ENCODE results near the gene GMIP. TPM values are rescaled to one million over a fixed set of nuclear protein-coding genes. Genes with fewer than 3 reads are reported as not detected.
A peak's percentile ranks its signal among the peaks of the same experiment; 100 is the strongest.
"Not testable (repeated sequence)": the region's sequence is repeated elsewhere in the genome, so short reads cannot be mapped to it uniquely, and the experiment has no call there.

GMIP gene
- polyA plus RNA-seq, 1 donor from 2014 or later = 72.4 TPM

DNA sequence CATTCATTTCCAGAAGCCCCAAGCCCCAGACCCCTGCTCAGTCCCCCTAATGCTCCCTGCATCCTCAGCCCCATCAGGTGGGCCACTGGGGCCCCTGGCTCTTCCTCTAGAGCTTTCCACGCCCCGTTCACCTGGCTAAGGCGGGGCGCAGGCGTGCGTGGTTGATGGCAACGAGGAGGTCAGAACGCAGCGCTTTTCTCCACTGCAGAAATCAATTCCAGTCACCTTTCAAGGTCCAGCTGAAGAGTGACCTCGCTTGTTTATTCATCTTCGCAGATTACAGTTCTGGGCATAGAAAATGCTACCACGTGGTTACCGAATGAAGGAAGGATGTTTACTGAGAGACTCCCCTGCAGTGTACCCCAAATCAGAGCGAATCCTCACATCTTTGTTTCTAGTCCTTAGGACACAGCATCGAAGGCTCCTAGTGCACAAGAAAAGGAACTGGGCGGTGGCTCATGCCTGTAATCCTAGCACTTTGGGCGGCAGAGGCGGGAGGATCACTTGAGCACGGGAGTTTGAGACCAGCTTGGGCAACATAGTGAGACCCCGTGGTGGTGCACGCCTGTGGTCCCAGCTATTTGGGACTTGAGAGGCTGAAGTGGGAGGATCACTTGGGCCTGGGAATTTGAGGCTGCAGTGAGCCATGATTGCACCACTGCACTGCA lies 24.1 kb downstream of the GMIP start:
- H3K9me3 Mint-ChIP-seq = no peaks in the 10 kb centered on the region
- no peaks in the 10 kb centered on the region for H3K27me3 Mint-ChIP-seq
- peak overlapping the region; percentile 66 to 98 (median 96) for H3K27ac Mint-ChIP-seq
- no peaks in the 10 kb centered on the region for H3K36me3 Mint-ChIP-seq
- H3K4me3 Mint-ChIP-seq = peak overlapping the region in 3 of 4 donors; percentile 68 to 92 (median 90)
- peaks cover 7 to 15% (median 12%) of the 10 kb centered on the region in 3 donors for H3K4me1 Mint-ChIP-seq

DNA sequence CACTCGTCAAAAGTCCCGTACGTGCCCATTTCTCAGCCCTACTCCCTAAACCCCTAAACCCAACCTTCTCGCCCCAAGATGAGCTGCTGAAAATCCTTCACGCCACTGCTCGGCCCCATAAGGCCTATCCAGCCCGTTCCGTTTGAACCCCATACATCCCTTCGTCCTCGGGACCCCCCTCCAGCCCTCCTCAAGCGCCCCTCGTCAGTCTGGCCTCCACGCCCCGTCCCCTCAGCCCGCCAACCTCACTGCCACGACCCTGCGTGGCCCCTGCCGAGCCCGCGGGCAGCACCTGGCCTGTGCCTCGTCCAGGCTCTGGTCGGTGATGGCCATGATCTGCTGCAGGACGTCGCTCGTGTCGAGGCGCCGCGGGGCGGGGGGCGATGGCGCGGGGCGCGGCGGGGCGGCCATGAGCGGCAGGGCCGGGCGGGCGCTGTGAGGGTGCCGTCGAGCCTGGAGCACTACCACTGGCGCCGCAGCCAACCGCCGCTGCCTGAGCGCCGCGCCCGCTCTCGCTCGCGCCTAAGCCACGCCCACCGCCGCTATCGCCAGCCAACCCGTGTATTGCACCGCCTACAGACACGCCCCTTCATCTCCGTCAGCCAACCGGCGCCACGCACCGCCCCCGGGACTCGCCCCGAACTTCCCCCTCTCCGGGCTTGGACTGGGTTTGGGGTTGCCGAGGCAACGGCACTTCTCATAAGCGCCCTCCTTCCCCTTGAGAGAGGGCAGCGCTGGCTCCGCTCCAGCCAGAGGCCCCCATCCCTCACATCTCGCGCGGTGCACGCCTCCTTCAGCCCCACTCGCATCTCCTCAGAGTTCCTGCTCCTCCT lies 25.0 kb downstream of the GMIP start, which contains the start of gene PBX4:
TSS of gene PBX4 (minus strand) at position 469 of the 833 bp plus-strand sequence. CDS start at position 411, 58 bp downstream.
- no peaks in the 10 kb centered on the region for H3K9me3 Mint-ChIP-seq
- H3K36me3 Mint-ChIP-seq = no peaks in the 10 kb centered on the region
- peaks cover 7 to 15% (median 14%) of the 10 kb centered on the region in 3 donors for H3K4me1 Mint-ChIP-seq

DNA sequence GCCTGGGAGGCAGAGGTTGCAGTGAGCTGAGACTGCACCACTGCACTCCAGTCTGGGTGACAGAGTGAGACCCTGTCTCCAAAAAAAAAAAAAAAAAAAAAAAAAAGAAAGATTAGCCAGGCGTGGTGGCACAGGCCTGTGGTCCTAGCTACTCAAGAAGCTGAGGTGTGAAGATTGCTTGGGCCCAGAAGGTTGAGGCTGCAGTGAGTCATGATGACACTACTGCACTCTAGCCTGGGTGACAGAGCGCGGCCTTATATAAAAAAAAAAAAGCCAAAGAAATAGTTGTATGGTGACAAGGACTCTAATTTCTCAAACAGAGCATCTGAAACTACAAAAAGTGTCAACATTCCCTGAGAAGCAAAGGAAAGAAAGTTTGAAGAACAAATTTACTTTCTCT lies 28.4 kb downstream of the GMIP start:
- Mint-ChIP-seq H3K36me3 (no peaks in the 10 kb centered on the region), H3K27ac (no peak overlapping the region), H3K4me3 (peak overlapping the region in 3 of 4 donors; percentile 7 to 81 (median 12)), H3K9me3 (no peaks in the 10 kb centered on the region), H3K27me3 (no peaks in the 10 kb centered on the region), H3K4me1 (peaks cover 7 to 18% (median 14%) of the 10 kb centered on the region in 3 donors)

More for the DNA sequence above, 25.0 kb downstream of the GMIP start, which contains the start of gene PBX4:
- Mint-ChIP-seq H3K4me3 (peak within 1 kb of the TSS; percentile 77 to 92 (median 86)), H3K27me3 (no peaks in the 10 kb centered on the region), H3K27ac (peak within 1 kb of the TSS; percentile 66 to 98 (median 96))

DNA sequence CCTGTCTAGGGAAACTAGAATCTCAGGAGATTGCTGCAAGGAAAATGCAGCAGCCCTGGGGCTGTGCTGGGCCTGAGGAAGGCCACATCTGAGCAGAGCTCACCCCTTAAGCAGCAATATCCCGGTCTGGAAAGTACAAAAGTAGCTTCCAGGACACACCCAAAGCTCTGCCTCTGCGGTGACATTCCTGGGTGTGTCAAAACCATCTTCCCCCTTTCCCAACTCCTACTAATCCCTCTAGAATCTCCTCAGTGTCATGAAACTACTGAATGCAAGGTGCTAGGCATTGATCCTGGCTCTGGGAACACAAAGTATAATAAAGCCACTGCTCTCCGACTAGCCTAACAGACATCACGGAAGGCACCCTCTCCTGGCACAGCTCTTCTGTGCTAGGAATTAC lies 30.0 kb downstream of the GMIP start:
- peak overlapping the region in 1 of 4 donors; percentile 35 for H3K4me3 Mint-ChIP-seq
- no peaks in the 10 kb centered on the region for H3K9me3 Mint-ChIP-seq
- H3K36me3 Mint-ChIP-seq = no peaks in the 10 kb centered on the region
- H3K4me1 Mint-ChIP-seq = peaks cover 3 to 14% (median 6%) of the 10 kb centered on the region in 3 donors
- peak overlapping the region in 1 of 3 donors; percentile 39 for H3K27ac Mint-ChIP-seq
- H3K27me3 Mint-ChIP-seq = no peaks in the 10 kb centered on the region

DNA sequence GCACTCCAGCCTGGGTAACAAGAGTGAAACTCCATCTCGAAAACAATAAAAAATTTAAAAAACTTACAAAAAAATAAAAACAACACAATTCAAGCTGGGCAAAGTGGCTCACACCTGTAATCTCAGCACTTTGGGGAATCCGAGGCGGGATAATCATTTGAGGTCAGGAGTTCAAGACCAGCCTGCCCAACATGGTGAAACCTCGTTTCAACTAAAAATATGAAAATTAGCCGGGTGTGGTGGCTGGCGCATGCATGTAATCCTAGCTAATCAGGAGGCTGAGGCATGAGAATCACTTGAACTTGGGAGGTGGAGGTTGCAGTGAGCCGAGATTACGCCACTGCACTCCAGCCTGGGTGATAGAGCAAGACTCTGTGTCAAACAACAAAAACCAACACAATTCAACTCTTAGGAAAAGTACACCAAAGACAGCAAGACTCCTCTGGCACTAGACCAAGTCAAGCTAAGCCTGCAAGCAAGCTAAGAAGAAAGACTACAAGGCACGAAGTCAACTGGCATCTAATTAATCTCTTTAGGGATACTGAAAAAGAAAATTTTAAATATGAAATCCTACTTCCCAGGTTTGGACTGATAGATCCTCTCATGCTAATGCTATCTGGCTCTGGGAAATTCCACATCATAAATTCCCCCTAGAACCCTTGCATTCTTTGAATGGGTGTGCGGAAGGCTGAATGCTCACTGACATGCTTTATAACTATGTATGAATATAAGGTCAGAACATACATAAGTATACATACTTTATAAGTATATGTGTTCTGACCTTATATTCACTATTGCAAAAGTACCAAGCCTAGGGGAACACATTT lies 32.9 kb downstream of the GMIP start:
- Mint-ChIP-seq H3K4me3 (no peak overlapping the region), H3K36me3 (no peaks in the 10 kb centered on the region), H3K27ac (no peak overlapping the region), H3K27me3 (no peaks in the 10 kb centered on the region), H3K9me3 (no peaks in the 10 kb centered on the region), H3K4me1 (peaks cover 0 to 11% (median 2%) of the 10 kb centered on the region in 3 donors)

DNA sequence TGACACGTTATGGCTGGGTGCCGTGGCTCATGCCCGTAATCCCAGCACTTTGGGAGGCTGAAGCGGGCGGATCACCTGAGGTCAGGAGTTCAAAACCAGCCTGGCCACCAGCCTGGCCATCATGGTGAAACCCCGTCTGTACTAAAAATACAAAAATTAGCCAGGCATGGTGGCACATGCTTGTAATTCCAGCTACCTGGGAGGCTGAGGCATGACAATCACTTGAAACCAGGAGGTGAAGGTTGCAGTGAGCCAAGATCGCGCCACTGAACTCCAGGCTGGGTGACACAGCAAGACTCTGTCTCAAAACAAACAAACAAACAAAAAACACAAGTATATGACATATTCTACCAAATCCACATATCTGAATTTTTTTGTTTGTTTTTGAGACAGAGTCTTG lies 36.8 kb downstream of the GMIP start:
- H3K36me3 Mint-ChIP-seq, H3K4me1 Mint-ChIP-seq, H3K27me3 Mint-ChIP-seq, H3K9me3 Mint-ChIP-seq: not testable (repeated sequence)
- Mint-ChIP-seq H3K27ac (peak overlapping the region in 1 of 3 donors; percentile 59), H3K4me3 (peak overlapping the region in 1 of 4 donors; percentile 48)

DNA sequence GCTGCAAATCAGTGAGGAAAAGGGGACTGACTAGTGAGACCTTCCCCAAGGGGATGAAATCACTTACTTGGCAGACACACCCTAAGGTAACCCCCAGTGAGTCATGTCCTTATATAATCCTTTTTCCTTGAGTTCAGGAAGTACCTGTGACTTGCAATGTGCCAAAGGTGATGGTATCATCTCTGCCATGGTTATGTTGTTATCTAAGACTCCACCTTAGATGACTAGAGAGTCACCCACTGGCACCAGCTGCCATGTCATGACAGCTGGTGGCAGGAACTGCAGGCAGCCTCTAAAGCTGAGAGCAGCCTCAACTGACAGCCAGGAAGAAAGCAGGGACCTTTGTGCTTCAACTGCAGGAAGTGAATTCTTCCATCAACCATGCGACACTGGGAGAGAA lies 37.4 kb downstream of the GMIP start:
- no peak overlapping the region for H3K4me3 Mint-ChIP-seq

DNA sequence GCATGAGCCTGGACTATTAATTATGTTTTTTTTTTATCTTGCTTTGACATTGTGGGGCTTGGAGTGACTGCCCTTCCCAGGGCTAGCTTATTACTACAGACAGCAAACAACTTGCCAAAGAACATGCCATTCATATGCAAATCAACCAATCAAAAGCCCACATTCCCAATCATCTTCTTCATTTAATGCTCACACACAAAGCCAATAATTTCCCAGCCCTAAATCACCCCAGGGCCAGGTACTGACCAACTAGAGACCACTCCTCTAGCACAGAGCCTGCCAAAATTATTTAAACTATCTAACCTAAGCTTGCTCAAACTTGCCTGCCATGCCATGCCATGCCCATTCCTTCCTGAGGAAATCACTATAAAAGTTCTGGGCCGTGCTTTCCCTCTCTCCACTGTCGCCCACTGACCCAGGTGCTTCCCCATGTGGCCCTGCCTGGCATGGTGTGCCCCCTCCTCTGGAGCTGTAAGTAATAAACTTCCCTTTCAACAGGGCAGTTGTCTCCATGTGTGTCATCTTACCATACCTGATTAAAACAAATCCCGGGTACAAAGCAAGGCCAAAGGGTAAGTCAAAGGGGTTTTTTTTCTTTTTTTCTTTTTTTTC lies 40.6 kb downstream of the GMIP start:
- H3K9me3 Mint-ChIP-seq = no peaks in the 10 kb centered on the region
- H3K4me3 Mint-ChIP-seq = no peak overlapping the region
- no peaks in the 10 kb centered on the region for H3K36me3 Mint-ChIP-seq
- no peak overlapping the region for H3K27ac Mint-ChIP-seq
- H3K27me3 Mint-ChIP-seq = no peaks in the 10 kb centered on the region
- H3K4me1 Mint-ChIP-seq = peaks cover 10 to 21% (median 20%) of the 10 kb centered on the region in 3 donors

More for the DNA sequence above, 37.4 kb downstream of the GMIP start:
- Mint-ChIP-seq H3K9me3 (no peaks in the 10 kb centered on the region), H3K27me3 (no peaks in the 10 kb centered on the region), H3K36me3 (no peaks in the 10 kb centered on the region), H3K4me1 (peaks cover 0 to 10% (median 6%) of the 10 kb centered on the region in 3 donors), H3K27ac (no peak overlapping the region)

DNA sequence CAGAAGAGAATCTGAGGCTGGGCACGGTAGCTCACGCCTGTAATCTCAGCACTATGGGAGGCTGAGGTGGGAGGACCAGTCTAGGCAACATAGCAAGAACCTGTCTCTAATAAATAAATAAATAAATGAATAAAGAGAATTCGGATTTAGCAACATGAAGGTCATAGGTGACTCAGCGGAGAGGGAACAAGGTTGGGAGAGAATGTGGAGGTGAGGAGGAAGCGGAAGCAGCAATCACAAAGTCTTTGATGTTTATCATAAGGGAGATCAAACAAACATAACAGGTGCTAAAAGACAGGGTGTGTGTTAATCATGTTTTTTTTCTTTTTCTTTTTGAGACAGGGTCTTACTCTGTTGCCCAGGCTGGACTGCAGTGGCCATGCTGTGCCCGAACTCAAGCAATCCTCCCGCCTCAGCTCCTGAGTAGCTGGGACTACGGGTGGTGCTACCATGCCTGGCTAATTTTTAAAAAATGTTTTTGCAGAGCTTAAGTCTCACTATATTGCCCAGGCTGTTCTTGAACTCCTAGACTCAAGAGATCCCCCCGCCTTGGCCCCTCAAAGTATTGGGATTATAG lies 41.2 kb downstream of the GMIP start:
- H3K36me3 Mint-ChIP-seq = no peaks in the 10 kb centered on the region
- peaks cover 10 to 27% (median 26%) of the 10 kb centered on the region in 3 donors for H3K4me1 Mint-ChIP-seq
- H3K4me3 Mint-ChIP-seq = peak overlapping the region in 2 of 4 donors; percentile 15 to 47
- H3K27ac Mint-ChIP-seq = peak overlapping the region; percentile 25 to 81 (median 76)
- H3K9me3 Mint-ChIP-seq = no peaks in the 10 kb centered on the region
- no peaks in the 10 kb centered on the region for H3K27me3 Mint-ChIP-seq

DNA sequence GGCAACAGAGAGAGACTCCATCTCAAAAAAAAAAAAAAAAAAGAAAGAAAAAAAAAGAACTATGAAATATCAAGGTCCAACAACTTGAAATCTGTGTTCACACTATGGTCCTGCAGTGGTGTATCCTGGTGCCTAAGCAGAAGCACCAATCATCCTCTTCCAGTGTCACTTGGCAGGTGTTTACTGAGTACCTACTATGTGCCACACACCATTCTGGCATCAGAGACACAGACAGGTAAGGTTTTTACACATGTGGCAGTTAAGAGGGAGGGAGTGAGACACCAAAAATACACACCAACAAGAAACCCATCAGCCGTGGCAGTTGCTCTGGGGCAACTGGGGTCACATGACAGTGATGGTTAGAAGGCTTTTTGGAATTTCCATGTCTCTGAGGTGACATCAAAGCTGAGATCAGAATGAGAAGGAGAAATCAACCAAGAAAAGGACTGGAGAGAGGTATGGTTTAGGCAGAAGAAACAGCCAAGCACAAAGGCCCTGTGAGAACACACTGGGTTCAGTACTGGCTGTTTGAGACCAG lies 42.6 kb downstream of the GMIP start:
- peak overlapping the region in 1 of 3 donors; percentile 59 for H3K27ac Mint-ChIP-seq
- H3K4me1 Mint-ChIP-seq = peaks cover 10 to 29% (median 29%) of the 10 kb centered on the region in 3 donors
- H3K4me3 Mint-ChIP-seq = peak overlapping the region in 1 of 4 donors; percentile 2
- H3K36me3 Mint-ChIP-seq = no peaks in the 10 kb centered on the region
- H3K27me3 Mint-ChIP-seq = no peaks in the 10 kb centered on the region
- H3K9me3 Mint-ChIP-seq = no peaks in the 10 kb centered on the region

DNA sequence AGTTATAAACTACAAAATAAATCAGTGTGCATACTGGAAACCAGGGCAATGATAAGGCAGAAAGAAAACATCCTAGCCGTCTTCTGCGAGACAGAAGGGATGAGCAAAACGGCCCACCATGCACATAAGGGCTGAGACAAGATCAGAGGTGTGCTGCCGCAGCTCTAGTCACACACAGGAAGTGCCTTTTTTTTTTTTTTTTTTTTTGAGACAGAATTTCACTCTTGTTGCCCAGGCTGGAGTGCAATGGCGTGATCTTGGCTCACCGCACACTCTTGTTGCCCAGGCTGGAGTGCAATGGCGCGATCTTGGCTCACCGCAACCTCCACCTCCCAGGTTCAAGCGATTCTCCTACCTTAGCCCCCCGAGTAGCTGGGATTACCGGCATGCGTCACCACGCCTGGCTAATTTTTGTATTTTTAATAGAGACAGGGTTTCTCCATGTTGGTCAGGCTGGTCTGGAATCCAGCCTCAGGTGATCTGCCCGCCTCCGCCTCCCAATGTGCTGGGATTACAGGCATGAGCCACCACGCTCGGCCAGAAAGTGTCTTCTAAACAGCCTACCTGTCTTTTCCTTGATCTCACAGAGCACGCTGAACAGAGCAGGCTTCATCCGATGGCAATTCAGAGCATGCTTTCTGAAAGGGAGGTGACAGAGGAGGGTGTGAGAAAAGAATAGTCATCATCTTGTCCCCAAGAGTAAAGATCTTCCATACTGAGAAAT lies 44.6 kb downstream of the GMIP start:
- not testable (repeated sequence) for H3K27me3 Mint-ChIP-seq, H3K36me3 Mint-ChIP-seq, H3K9me3 Mint-ChIP-seq
- Mint-ChIP-seq H3K27ac (peak overlapping the region; percentile 39 to 98 (median 95)), H3K4me3 (peak overlapping the region; percentile 75 to 92 (median 82)), H3K4me1 (peaks cover 14 to 35% (median 31%) of the 10 kb centered on the region in 3 donors)

DNA sequence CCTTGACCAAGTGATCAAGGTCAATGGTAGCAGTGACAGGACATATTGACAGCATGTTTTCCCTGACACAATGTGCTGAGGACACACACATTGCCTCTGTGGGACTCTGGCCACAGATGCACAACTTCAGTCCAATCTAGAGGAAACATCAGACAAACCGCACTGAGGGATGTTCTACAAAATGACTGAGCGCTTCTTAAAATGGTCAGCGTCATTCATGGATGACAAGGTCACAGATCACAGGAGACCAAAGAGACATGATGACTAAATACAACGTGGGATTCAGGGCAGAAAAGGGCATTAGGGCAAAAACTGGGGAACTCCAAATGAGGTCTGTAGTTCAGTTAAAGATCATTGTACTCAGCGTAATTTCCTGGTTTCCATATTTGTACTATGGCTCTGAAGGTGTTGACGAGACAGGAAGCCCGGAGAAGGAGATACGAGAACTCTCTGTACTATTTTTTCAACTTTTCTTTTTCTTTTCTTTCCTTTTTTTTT lies 45.6 kb downstream of the GMIP start:
- Mint-ChIP-seq H3K4me1 (peaks cover 14 to 35% (median 28%) of the 10 kb centered on the region in 3 donors), H3K4me3 (peak overlapping the region; percentile 22 to 92 (median 82)), H3K9me3 (no peaks in the 10 kb centered on the region), H3K36me3 (peaks cover 1% of the 10 kb centered on the region), H3K27me3 (no peaks in the 10 kb centered on the region), H3K27ac (peak overlapping the region; percentile 39 to 98 (median 95))

DNA sequence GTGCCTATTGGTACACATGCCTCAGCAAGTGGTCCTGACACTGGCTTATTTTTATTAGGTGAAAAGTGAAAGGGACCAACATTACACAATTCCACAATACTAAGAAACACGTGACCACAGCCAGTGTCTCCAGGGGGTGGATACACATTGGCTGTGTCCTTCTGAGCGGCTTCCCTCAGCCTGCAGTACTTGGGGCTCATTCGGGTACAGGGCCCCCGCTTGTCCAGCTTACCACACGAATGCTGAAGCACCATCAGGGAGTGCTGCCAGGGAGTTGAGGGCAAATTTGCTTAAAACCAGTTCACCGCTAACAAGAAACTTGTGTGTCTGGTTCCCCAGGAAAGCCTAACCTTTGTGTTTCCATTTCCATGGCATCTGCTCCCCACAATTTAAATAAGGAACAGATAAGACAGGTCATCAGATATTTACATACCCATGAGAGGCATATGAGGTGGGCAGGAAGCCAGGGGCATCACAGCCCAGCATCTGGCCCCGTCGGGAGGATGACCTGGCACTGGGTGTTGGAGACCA lies 48.2 kb downstream of the GMIP start:
- H3K9me3 Mint-ChIP-seq = no peaks in the 10 kb centered on the region
- peak overlapping the region in 1 of 4 donors; percentile 76 for H3K4me3 Mint-ChIP-seq
- peaks cover 1% of the 10 kb centered on the region for H3K36me3 Mint-ChIP-seq
- H3K27ac Mint-ChIP-seq = peak overlapping the region; percentile 18 to 83 (median 67)
- no peaks in the 10 kb centered on the region for H3K27me3 Mint-ChIP-seq
- H3K4me1 Mint-ChIP-seq = peaks cover 21 to 41% (median 35%) of the 10 kb centered on the region in 3 donors
